ENCODE measurements around the gene RALGAPB. TPM values are rescaled to one million over a fixed set of nuclear protein-coding genes. Genes with fewer than 3 reads are reported as not detected.

RALGAPB gene
- total and polyA plus RNA-seq, 3 donors from 2014 or later: 49.9 to 64.7 (median 52.6) TPM

- H3K27ac ChIP-seq: no peak overlapping the region
- H3K9me3 ChIP-seq: no peaks in the 10 kb centered on the region
- H3K4me1 ChIP-seq: no peaks in the 10 kb centered on the region
- WGBS, 2 donors: 97% methylated on average over 6 of the region's 6 CpGs
- no peak for DNase-seq
- H3K27me3 ChIP-seq: no peaks in the 10 kb centered on the region
- TF ChIP-seq CTCF (IDR thresholded peaks at IDR 0.05): no peak
- TF ChIP-seq POLR2A (IDR thresholded peaks at IDR 0.05): no peak
- intact Hi-C loops (cut with DNase I; ENCODE audit: low total_unique reads): no loop called here
- no peaks in the 10 kb centered on the region for H3K36me3 ChIP-seq (ENCODE audit: low read depth, missing control alignments)
- no peak overlapping the region for H3K4me3 ChIP-seq
Observed at GRCh38 chr20:38563802-38564431, 91.3 kb downstream of the RALGAPB start.

GRCh38 chr20:38564680-38565079 is 92.0 kb downstream of the RALGAPB start:
- Histone ChIP-seq H3K4me3 (no peak overlapping the region), H3K27me3 (no peaks in the 10 kb centered on the region), H3K36me3 (ENCODE audit: low read depth, missing control alignments) (no peaks in the 10 kb centered on the region), H3K4me1 (no peaks in the 10 kb centered on the region), H3K9me3 (no peaks in the 10 kb centered on the region), H3K27ac (no peak overlapping the region)
- intact Hi-C loops (cut with DNase I; ENCODE audit: low total_unique reads): no loop called here
- whole genome bisulfite sequencing, 2 donors: 79 to 91% methylated on average over 1 of the region's 1 CpG
- TF ChIP-seq POLR2A (IDR thresholded peaks at IDR 0.05) (no peak), CTCF (IDR thresholded peaks at IDR 0.05) (no peak)
- DNase-seq: no peak

- intact Hi-C loops (cut with DNase I; ENCODE audit: low total_unique reads): no loop called here
- H3K36me3 ChIP-seq (ENCODE audit: low read depth, missing control alignments): no peaks in the 10 kb centered on the region
- TF ChIP-seq CTCF (IDR thresholded peaks at IDR 0.05) (no peak), POLR2A (IDR thresholded peaks at IDR 0.05) (no peak)
Observed at GRCh38 chr20:38566036-38566598, 93.5 kb downstream of the RALGAPB start.

GRCh38 chr20:38569747-38570525 is 97.3 kb downstream of the RALGAPB start:
- intact Hi-C loops (cut with DNase I; ENCODE audit: low total_unique reads): no loop called here

More at GRCh38 chr20:38566036-38566598, 93.5 kb downstream of the RALGAPB start:
- WGBS, 2 donors: 88 to 96% methylated on average over 6 of the region's 6 CpGs
- DNase-seq: no peak
- Histone ChIP-seq H3K27ac (no peak overlapping the region), H3K4me1 (no peaks in the 10 kb centered on the region), H3K4me3 (no peak overlapping the region), H3K27me3 (no peaks in the 10 kb centered on the region), H3K9me3 (no peaks in the 10 kb centered on the region)

More at GRCh38 chr20:38569747-38570525, 97.3 kb downstream of the RALGAPB start:
- TF ChIP-seq CTCF (IDR thresholded peaks at IDR 0.05): no peak
- TF ChIP-seq POLR2A (IDR thresholded peaks at IDR 0.05): no peak
- 65 to 73% methylated on average over 5 of the region's 5 CpGs for WGBS, 2 donors
- Histone ChIP-seq H3K27ac (no peak overlapping the region), H3K4me3 (no peak overlapping the region), H3K9me3 (no peaks in the 10 kb centered on the region), H3K27me3 (no peaks in the 10 kb centered on the region), H3K4me1 (no peaks in the 10 kb centered on the region), H3K36me3 (ENCODE audit: low read depth, missing control alignments) (no peaks in the 10 kb centered on the region)
- no peak for DNase-seq

Measured in testis (tissue), 3 donors.